HG03175 (cell line): ENCODE measurements around the gene TMEM94.
"Not testable (repeated sequence)": the region's sequence is repeated elsewhere in the genome, so short reads cannot be mapped to it uniquely, and the experiment has no call there.

ENCODE experiments used
- ATAC-seq: cut with Tn5 transposase; IDR thresholded peaks from one replicate; pipeline ENCODE4 v1.9.1; 2021; ENCODE audit warnings: mild to moderate bottlenecking, moderate library complexity; ENCODE audit not compliant: unreplicated experiment

Gene TMEM94

GRCh38 chr17:75476271-75476671 lies 19.8 kb downstream of the TMEM94 start:
- no peak for ATAC-seq

GRCh38 chr17:75476752-75477489 lies 20.5 kb downstream of the TMEM94 start:
- no peak for ATAC-seq

- ATAC-seq = not testable (repeated sequence)
Measured at GRCh38 chr17:75477490-75477862, 21.0 kb downstream of the TMEM94 start.

- ATAC-seq = no peak
Measured at GRCh38 chr17:75478508-75478907, 22.1 kb downstream of the TMEM94 start.

- ATAC-seq = no peak
Measured at GRCh38 chr17:75480281-75480680, 23.8 kb downstream of the TMEM94 start.

GRCh38 chr17:75481194-75482068 lies 25.0 kb downstream of the TMEM94 start:
- ATAC-seq = no peak

- ATAC-seq = no peak
Measured at GRCh38 chr17:75482098-75482942, 25.9 kb downstream of the TMEM94 start.

GRCh38 chr17:75485688-75486087 lies 29.3 kb downstream of the TMEM94 start:
- no peak for ATAC-seq

- no peak for ATAC-seq
Measured at GRCh38 chr17:75486151-75486550, 29.7 kb downstream of the TMEM94 start.

- ATAC-seq = no peak
Measured at GRCh38 chr17:75486951-75487350, 30.5 kb downstream of the TMEM94 start.

- no peak for ATAC-seq
Measured at GRCh38 chr17:75487351-75488070, 31.1 kb downstream of the TMEM94 start.

- no peak for ATAC-seq
Measured at GRCh38 chr17:75488693-75489510, 32.5 kb downstream of the TMEM94 start.

- ATAC-seq = no peak
Measured at GRCh38 chr17:75489511-75489955, 33.1 kb downstream of the TMEM94 start.

- ATAC-seq = no peak
Measured at GRCh38 chr17:75490173-75490743, 33.8 kb downstream of the TMEM94 start.

GRCh38 chr17:75490953-75491649 lies 34.7 kb downstream of the TMEM94 start:
- ATAC-seq = no peak

- ATAC-seq = no peak
Measured at GRCh38 chr17:75491680-75492079, 35.2 kb downstream of the TMEM94 start.

- no peak for ATAC-seq
Measured at GRCh38 chr17:75492555-75493168, 36.2 kb downstream of the TMEM94 start.

GRCh38 chr17:75493476-75494129 lies 37.2 kb downstream of the TMEM94 start:
- ATAC-seq = no peak
